Measurements from ENCODE around the gene RAB27B.

The RAB27B gene

GRCh38 chr18:54872681-54873080 is 44.4 kb downstream of the RAB27B start:
- DNase-seq = no peak

- DNase-seq = no peak
These were observed 45.6 kb downstream of the RAB27B start for GRCh38 chr18:54873884-54874255.

- DNase-seq = no peak
These were observed 46.8 kb downstream of the RAB27B start for GRCh38 chr18:54875063-54875462.

DNA sequence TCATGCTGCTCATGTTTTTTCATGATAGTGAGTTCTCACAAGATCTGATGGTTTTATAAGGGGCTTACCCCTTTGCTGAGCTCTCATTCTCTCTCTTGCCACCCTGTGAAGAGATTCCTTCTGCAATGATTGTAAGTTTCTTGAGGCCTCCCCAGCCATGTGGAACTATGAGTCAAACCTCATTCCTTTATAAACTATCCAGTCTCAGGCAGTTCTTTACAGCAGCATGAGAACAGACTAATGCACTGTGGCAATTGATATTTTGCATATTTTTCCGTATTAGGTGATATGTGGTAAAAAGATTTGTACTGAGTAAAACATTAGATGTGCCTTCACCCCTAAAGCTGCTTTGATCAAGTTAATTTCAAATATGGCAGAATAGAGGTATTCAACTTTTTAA is 48.8 kb downstream of the RAB27B start:
- no peak for DNase-seq

- DNase-seq = no peak
These were observed 49.9 kb downstream of the RAB27B start for GRCh38 chr18:54878159-54878622.

DNA sequence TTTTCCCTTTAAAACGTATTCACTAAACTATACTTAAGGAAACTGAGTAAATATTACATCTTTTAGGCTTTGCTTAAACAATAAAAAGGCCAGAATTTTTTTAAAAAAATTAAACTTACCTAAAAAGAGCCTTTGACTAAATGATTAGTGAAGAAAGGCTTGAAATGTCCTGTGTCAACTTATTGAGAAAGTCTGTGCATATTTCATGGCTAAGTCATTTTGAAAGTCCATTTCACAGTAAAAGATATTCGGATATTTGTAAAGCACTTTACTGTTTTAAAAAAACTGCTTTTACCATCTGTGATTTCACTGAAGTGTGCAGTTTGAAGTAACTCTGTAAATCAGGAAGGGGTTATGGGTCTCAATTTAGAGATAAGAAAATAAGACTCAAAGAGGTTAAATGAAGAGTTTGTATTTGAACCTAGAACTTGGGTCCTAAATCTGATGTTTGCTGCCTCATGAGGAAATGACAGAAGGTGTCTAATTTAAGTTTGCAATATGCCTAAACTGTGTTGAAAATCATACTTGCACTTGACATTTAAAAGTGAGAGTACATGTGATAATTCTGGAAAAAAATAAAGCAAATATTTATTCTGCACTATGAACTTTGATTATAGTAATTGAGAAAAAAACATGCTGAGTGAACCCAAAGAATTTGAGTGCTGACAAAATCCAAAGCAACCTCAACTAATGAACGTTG is 50.5 kb downstream of the RAB27B start:
- DNase-seq = no peak

DNA sequence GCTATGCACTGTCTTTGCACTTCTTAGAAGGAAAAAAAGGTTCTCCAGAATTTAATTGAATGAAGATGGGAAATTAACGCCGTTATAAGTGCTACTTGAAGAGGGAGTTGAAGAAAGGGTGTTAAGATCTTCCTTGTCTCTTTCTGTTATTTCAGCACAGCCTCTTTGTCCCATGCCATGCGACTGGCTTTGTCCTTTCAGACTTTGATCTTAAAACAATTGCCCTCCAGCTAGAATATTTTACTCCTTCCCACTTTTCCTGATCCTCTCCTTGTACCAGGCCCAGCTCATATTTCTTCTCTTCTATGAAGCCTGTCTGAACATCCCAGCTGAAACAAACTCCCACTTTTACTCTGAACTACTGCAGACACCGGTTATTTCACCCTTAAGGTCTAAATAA is 51.4 kb downstream of the RAB27B start:
- no peak for DNase-seq

GRCh38 chr18:54880395-54881105 is 52.3 kb downstream of the RAB27B start:
- no peak for DNase-seq

- no peak for DNase-seq
These were observed 53.0 kb downstream of the RAB27B start for GRCh38 chr18:54881229-54881768.

DNA sequence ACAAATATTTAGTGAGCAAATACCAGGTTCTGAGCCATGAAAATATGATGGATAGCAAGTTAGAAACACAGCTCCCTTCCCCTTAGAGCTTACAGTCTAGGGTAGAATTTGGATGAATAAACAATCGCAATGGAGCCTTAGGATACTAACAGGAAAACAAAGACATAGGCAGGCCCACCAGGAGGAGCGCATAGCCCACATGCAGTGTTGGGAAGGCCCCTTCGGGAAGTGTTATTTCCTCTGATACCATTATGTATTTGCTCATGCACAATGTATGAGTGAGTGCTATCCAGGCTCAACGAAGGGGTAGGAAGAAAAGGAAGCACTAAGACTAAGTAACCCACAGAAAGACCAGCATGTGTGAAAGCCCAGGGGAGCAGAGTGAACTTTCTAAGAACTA is 54.0 kb downstream of the RAB27B start:
- no peak for DNase-seq

- DNase-seq = no peak
These were observed 55.7 kb downstream of the RAB27B start for GRCh38 chr18:54883816-54884604.

DNA sequence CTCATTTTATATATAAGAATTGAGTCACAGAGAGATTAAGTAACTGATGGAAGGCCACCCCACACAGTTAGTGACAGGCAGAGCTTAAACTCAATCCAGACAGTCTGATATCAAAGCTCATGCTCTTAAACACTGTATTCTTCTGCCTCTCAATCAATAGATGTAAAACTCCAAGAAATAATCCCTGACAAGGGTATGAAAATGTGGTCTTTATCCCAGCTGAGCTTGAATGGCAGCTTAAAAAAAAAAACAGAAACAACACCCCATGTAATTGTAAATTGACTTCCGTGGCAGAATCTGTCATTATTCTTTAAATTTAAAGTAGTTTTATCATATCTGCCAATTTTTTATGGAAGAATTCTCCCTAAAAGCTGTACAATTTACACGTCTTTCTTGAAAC is 60.1 kb downstream of the RAB27B start:
- no peak for DNase-seq

GRCh38 chr18:54888933-54889332 is 60.7 kb downstream of the RAB27B start:
- no peak for DNase-seq

GRCh38 chr18:54899500-54899899 is 71.2 kb downstream of the RAB27B start:
- no peak for DNase-seq

DNA sequence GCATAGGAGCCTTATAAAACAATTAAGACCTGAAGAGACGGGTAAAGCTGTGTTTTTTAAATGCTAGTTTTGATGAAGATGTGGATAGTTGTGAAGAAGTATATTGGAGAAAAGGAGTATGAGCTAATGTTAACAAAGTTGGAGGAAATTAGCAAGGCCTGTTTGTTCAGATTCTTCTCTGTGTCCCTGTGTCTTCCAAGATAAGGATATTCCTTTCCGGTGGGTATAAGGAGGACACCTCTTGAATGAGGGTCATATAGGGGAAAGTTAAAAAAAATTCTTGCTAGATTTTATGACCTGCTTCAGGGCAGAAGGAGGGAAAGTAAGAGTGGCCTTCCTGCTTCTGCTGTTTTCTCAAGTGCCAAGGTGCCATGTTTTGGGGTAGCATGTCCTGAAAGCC is 72.0 kb downstream of the RAB27B start:
- no peak for DNase-seq

- DNase-seq = no peak
These were observed 76.3 kb downstream of the RAB27B start for GRCh38 chr18:54904581-54904980.

DNA sequence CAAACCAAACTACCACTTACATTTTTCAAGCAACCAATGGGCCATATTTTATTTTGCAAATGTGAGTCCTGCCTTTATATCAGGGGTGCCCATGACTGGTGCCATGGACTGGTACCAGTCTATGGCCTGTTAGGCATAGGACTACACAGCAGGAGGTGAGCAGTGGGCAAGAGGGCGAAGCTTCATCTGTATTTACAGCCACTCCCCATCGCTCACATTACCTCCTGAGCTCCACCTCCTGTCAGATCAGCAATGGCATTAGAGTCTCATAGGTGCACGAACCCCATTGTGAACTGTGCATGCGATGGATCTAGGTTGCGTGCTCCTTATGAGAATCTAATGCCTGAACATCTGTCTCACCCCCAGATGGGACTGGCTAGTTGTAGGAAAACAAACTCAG is 77.4 kb downstream of the RAB27B start:
- DNase-seq = no peak

- DNase-seq = no peak
These were observed 78.3 kb downstream of the RAB27B start for GRCh38 chr18:54906331-54907185.

DNA sequence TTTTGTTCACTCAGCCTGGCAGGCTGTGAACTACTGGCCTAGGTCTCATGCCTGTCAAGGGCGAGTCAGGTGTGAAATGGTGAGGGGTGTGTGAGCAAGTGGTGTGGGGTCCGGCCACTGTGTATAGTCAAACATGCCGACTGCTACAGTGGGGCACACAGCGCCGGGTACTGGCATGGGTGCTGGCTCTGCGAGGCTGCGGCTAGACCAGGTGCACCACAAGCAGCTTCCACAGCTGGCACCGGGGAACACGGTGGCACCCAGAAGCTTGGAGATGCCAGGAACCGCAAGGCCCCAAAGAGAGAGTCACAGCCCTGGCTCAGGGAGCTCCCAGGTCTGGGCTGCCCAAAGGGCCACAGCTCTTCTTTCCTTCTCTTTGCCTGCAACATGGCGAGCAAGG is 81.3 kb downstream of the RAB27B start:
- no peak for DNase-seq

- no peak for DNase-seq
These were observed 82.1 kb downstream of the RAB27B start for GRCh38 chr18:54910161-54910919.

DNA sequence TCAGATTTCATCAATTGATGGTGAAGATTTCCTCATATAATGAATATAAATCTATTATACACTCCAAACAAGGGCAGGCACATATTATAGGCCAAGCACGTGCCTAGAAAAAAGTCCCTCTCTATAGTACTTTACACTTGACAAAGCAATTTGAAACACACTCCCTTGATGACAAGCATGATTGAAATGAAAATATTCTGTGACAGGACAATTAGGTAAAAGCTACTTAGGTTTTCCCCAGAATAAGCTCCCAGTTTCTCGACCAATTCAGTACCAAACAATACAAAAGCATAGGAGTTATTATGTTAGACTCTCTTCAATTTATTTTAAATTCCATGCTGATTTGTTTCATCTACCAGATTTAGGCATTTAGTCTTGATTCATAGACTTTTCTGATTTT is 83.3 kb downstream of the RAB27B start:
- no peak for DNase-seq

GRCh38 chr18:54914816-54915215 is 86.5 kb downstream of the RAB27B start:
- DNase-seq = no peak
